ENCODE measurements around the gene THSD7A.

The THSD7A gene

DNA sequence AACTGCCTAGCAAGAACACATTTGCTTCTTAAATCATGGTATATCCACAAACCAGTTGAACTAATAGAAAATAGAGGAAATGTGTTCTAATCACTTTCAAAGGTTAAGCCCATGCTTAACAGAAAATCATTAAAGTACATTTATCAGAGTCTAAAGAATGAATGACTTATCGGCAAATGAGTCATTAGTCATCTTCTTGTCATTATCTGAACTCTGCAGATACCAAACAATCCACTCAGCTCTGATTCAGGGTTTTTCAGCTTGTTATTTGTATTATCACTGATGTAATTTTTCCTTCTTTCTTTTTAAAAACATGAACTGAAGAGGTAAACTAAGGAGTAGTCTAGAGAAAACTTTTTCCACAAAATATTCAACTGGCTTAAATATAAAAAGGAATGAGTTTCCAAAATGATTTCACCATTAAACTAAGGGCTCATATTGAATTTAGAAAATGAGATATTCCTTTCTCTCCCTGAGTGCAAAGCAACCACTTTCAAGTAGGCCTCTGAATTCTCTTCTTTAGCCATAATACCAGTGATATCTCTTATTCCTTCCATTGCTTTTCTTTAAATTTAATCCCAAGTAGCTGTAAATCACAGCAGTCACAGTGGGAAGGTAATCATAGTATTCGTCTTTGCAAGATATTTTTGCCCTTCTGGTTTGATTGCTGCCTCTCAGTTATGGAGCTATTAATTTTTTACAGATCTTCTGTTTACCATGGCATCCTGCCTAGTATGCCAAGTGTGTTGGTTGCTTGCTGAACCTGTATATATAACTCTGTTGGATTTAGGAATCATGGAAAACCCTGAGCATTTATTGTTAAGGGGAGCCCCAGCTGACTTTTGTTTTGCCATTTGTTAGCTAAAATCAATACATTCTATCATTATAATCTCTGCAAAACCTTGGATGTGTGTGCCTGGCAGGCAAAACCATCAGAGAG is 125.1 kb downstream of the THSD7A start:
- no peak for DNase-seq (ENCODE audit: low read depth)

DNA sequence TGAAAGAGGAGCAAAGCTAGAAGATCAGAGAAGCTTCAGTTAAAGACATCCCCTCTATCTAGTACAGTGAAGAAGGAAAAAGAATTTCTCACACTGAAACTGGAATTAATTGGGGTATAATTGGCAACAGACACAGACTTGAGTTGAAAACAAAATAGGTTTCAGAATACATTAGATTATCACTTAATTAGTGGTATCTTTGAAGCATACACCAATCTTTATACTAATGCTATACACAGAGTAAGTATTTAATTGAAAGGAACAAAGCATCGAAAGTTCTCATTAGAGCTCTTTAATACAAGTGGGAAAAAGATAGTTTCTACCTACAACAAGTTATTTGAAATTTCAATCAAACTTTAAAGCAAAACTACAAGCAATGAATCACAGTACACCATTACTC is 128.2 kb downstream of the THSD7A start:
- no peak for DNase-seq (ENCODE audit: low read depth)

- no peak for DNase-seq (ENCODE audit: low read depth)
Measured at GRCh38 chr7:11702938-11703337, 129.1 kb downstream of the THSD7A start.

DNA sequence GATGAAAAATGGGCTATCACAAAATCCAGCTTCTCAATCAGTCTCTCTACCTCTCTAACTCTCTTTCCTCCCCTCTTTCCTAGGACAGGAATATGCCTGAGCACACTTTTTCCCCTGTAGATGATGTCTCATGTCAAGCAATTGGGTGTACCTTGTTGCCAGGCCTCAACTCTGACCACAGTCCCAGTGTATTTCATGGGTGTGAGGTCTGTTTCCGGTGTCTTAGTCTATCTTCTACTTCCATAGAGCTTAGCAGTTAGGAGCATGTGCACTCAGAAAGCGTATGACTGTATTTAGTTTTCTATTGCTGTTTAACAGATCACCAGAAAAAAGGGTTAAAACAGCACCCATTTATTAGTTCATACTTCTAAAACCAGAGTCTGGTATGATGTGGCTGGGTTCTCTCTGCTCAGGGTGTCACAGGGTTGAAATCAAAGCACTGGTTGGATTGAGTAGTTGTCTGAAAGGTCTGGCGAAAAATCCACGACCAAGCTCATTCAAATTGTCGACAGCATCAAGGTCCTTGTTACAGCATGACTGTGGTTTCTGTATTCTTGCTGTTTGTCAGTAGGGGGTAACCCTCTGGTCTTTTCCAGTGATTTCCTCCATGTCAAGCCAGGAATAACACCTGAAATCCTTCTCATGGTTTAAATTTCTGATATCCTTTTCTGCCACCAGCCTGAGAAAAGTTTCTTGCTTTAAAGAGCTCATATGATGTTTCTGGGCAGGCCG is 130.0 kb downstream of the THSD7A start:
- no peak for DNase-seq (ENCODE audit: low read depth)

GRCh38 chr7:11699666-11700065 is 132.3 kb downstream of the THSD7A start:
- no peak for DNase-seq (ENCODE audit: low read depth)

- DNase-seq (ENCODE audit: low read depth): no peak
Measured at GRCh38 chr7:11698384-11698871, 133.6 kb downstream of the THSD7A start.

DNA sequence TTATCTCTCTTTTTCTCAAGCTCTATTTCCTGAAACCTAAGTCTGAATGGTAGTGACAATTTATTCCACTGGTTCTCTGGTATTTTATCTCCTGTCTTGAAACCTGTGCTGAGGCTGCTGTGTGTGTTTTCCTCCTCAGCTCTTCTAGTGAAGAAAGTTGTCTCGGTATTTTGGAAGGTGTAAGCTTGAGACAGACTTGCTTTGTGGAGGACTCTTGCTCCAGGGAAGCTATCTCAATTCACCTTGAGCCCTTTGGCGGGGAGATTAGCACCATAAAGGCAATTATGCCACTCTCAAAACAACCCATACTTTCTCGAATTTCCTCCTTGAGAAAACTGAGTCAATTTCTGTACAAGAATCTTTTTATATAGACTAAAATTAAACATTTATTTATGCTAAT is 141.6 kb downstream of the THSD7A start:
- DNase-seq (ENCODE audit: low read depth): no peak

DNA sequence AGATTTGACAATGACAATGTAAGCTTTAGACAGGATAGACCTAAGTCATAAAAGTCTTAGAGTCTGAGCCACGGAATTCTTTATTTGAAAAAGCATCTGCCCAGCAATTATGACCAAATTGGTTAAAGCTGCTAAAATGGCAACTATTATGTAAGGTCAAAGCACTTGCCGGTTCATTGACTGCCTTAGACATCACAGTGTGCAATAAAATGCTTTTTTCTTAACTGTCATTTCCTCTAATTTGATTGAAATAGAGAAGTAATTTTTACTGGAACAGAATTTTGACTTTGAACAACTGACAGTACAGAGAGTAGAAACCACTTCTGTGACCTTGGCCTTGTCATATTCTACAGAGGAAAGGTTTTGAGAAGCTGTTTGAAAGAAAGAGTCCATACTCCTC is 142.9 kb downstream of the THSD7A start:
- no peak for DNase-seq (ENCODE audit: low read depth)

DNA sequence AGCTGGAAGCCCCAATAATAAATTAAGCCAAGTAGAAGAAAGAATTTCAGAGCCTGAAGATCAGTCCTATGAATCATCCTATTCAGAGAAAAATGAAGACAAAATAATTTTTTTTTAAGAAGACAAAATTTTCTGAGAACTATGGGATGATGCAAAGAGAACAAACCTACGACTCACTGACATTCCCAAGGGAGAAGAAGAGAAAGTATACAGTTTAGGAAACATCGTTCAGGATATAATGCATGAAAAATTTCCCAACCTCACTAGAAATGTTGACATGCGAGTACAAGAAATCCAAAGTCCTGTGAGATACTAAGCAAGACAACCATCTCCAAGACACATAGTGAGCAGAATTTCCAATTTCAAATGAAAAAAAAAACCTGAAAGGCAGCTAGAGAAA is 150.5 kb downstream of the THSD7A start:
- DNase-seq (ENCODE audit: low read depth): no peak

- DNase-seq (ENCODE audit: low read depth): no peak
Measured at GRCh38 chr7:11675163-11675562, 156.8 kb downstream of the THSD7A start.

GRCh38 chr7:11668727-11669126 is 163.3 kb downstream of the THSD7A start:
- no peak for DNase-seq (ENCODE audit: low read depth)

GRCh38 chr7:11667810-11668185 is 164.2 kb downstream of the THSD7A start:
- DNase-seq (ENCODE audit: low read depth): no peak

DNA sequence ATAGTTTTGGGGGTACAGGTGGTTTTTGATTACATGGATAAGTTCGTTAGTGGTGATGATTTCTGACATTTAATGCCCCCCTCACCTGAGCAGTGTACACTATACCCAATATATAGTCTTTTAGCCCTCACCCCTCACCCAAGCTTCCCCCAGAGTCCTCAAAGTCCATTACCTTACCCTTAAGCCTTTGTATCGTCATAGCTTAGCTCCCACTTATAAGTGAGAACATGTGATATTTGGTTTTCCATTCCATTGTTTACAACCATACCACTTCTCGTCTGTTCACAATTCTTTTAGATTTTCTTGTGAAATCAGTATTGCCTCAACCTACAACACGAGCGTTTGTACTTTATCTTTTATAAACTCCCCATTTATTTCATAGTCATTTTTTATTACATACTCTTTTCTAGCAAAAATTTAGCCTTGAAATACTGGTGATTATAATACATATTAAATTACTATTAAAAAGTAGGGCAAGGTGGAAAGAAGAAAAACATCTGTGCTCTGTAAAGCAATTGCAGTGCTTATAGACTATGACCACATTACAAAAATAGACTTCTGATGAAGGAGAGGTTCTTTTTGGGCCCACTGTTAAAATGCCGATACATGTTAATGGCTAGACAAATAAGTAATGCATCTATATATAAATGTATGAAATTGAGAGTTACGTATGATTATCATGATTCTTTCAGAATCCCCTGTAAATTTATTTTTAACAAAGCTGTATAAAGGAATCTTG is 164.8 kb downstream of the THSD7A start:
- no peak for DNase-seq (ENCODE audit: low read depth)

DNA sequence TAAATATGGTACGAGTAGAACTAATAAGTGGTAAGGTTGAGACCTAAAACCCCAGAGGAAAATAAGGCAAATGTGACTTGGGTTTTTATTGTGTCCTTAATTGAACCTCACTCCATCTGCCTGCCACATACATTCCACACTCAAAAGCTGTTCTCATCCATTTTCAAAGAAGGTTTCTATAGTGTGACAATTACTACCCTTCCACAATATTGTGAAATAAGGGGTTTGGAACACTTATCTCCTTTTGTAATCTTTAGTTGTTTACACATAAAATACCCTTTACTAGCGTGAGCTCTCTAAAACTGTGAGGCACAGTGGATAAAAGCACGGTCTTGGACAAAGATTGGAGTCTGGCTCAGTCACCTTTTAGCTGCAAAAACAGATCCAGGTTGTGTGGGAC is 166.6 kb downstream of the THSD7A start:
- no peak for DNase-seq (ENCODE audit: low read depth)

- DNase-seq (ENCODE audit: low read depth): no peak
Measured at GRCh38 chr7:11655642-11656041, 176.4 kb downstream of the THSD7A start.

GRCh38 chr7:11655163-11655562 is 176.8 kb downstream of the THSD7A start:
- DNase-seq (ENCODE audit: low read depth): no peak

GRCh38 chr7:11650500-11650899 is 181.5 kb downstream of the THSD7A start:
- no peak for DNase-seq (ENCODE audit: low read depth)

DNA sequence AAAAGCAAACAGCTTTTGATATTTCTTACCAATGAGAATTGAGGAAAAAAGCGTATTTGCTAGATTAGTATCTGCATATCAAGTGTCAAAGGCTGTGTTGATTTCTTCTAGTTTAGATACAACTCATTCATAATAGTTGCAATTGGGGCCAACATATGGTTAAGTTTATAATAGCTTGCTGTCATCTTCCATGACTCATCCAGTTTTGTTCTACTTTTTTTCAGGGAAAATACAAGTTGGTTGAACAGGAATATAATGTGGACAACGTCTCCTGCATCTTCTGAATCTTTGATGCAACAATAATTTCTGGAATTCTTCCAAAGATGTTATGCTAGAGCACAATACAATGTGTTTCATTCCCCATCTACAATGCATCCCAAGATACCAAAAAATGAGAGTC is 182.0 kb downstream of the THSD7A start:
- no peak for DNase-seq (ENCODE audit: low read depth)

GRCh38 chr7:11648980-11649379 is 183.0 kb downstream of the THSD7A start:
- no peak for DNase-seq (ENCODE audit: low read depth)

- no peak for DNase-seq (ENCODE audit: low read depth)
Measured at GRCh38 chr7:11648101-11648500, 183.9 kb downstream of the THSD7A start.

DNA sequence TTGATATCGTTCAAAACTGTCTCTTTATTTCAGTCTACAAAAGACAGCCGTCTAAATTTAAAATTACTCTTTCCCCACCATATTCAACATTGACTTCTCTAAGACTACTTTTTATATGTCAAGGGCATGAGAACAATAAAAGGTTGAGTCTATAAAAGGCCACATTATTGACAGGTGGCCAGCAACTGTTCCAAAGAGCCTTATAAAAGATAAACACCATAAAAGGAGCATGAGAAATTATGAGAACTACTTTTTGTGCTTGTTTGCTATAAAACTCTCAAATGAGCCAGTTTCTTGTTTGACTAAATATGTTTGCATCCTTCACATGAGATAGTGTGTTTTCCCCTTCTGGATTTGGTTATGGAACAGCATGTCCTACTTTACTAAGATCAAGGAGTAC is 189.2 kb downstream of the THSD7A start:
- DNase-seq (ENCODE audit: low read depth): no peak

DNA sequence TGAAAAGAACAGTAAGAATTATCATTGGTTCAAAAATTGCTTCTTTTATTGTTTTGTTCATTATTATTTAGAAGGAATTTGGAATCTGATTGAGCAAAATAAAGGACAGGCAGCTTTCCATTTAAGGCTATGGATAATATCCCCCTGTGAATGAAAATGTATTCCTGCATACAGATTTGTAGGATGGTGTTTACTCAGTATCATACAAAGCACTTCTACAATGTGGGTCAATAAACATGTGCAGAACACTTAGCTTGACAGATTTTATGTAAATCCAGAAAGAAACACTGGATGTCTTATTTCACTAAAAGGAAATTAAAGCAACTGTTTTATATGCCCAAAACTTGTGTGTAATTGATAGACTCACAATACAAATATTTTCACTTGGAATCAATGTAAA is 189.7 kb downstream of the THSD7A start:
- DNase-seq (ENCODE audit: low read depth): no peak

Data from EH (cell line).